Measurements from ENCODE around the gene HECTD1. TPM values are rescaled to one million over a fixed set of nuclear protein-coding genes. Genes with fewer than 3 reads are reported as not detected.

HECTD1 gene
- total and polyA plus RNA-seq, 9 of the 15 experiments (the other 6 are each of a cell fraction or from before 2014, with no cell fraction given) = 27.9 to 111 (median 78.1) TPM

DNA sequence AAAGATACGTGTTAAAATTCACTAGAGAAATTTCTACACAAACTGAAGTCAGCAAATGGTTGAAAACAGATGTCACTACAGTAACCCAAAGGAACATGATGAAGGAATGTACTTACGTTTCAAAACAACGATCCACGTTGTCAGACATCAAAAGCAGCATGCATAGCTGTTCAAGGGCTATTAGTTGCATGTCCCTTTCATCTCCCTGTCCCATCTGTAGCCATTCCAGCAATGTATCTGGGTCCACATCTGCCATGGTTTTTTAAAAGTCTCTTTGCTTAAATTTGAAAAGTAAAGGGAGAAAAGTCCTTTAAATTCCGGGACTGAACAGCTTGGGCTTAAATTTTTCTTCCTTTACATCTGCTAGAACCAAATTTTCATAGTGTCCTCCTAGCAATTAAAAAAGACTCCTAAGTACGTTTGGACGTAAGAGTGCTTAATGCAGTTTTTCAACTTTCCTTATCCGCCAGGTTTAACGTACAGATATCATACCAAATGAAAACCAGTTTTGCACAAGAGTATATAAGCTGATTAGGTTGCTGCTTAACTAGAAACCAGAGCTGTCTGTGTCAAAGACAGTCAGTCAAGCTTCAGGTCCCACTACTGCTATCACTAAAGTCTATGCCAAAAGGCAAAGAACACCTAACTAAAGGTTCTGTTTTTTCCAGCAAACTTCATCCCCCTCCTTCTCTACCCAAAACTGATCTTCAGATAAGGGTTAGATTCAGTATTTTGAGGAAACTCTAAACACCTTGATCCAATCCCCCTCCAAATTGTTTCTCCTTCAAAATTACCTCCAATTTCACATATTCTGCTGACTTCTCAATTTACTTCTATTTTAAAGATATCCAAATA, 1.7 kb downstream of the HECTD1 start:
- ChIA-PET POLR2A (interaction anchor here (0.7 to 1.6 kb wide), 8 partner anchors 9 to 167 kb away, joined by 3 to 4 read pairs (median 3); no protein-coding TSS in a partner anchor), CTCF (ENCODE audit: low intra/inter-chr PET ratio) (no interaction called here)
- Histone ChIP-seq H2AFZ (ENCODE audit: low read depth, low read length) (no peak overlapping the region), H3K4me2 (ENCODE audit: insufficient read depth, low read length) (peak overlapping the region; percentile 83), H3K79me2 (ENCODE audit: control insufficient read depth, insufficient read depth, low read length) (peaks cover 57% of the 10 kb centered on the region), H3K4me1 (replicated peaks in 1 of 2; ENCODE audit: control insufficient read depth in 2 of 2, insufficient read depth in 2 of 2, low read length in 2 of 2) (peaks cover 6 to 10% of the 10 kb centered on the region in 2 experiments; a peak in 4 of 5 replicates), H3K27ac (ENCODE audit: extremely low read depth, low read depth, low read length) (peak overlapping the region; percentile 99), H3K9ac (ENCODE audit: insufficient read depth in 1 of 2, low read depth in 2 of 2, low read length in 2 of 2) (peak overlapping the region; percentile 97 to 98; a peak in 3 of 4 replicates), H3K9me3 (replicated peaks; ENCODE audit: control insufficient read depth, insufficient read depth, low read depth, low read length) (no peaks in the 10 kb centered on the region), H4K20me1 (replicated peaks; ENCODE audit: control insufficient read depth, insufficient read depth, low read length) (peaks cover under 1% of the 10 kb centered on the region; the same call in 1 of the 2 replicates), H3K36me3 (ENCODE audit: control insufficient read depth, insufficient read depth, low read length) (peaks cover 33% of the 10 kb centered on the region), H3K9me1 (ENCODE audit: control insufficient read depth, insufficient read depth, low read length) (no peaks in the 10 kb centered on the region), H3K27me3 (ENCODE audit: control insufficient read depth in 2 of 2, insufficient read depth in 2 of 2, low read length in 2 of 2) (no peaks in the 10 kb centered on the region), H3K4me3 (peak overlapping the region; percentile 63)
- 0% methylated on average over 9 of the region's 9 CpGs for WGBS (ENCODE audit: insufficient coverage, low coverage, missing lambda C conversion rate)
- intact Hi-C loops (cut with micrococcal nuclease) = loop anchor here (5.0 kb wide), 2 partner anchors 36 to 151 kb away; no protein-coding TSS in a partner anchor
- peak; percentile 31 for ATAC-seq
- FAIRE-seq = peak; percentile 78
- peak in 3 of 4 experiments; percentile 10 to 57 (median 23) for DNase-seq (ENCODE audit: extremely low read depth in 1 of 4, low spot score in 3 of 4)
- in situ Hi-C loops (cut with MboI) = no loop called here
- TSS peak; percentile 62 for BruUV-seq (replicated peaks)
- TF ChIP-seq ZNF764 (CRISPR knock-in tag; IDR thresholded peaks at IDR 0.05; ENCODE audit: low read depth) (no peak), MAFG (tag; conservative IDR thresholded peaks at IDR 0.05) (peak; percentile 57), DDX20 (tag; IDR thresholded peaks at IDR 0.05; ENCODE audit: low read depth) (no peak), SRSF3 (IDR thresholded peaks at IDR 0.05; ENCODE audit: insufficient read depth, low read length) (no peak), ZNF282 (CRISPR knock-in tag; IDR thresholded peaks at IDR 0.05) (no peak), CREB3L1 (IDR thresholded peaks at IDR 0.05; ENCODE audit: borderline replicate concordance, low read depth) (no peak), LEF1 (IDR thresholded peaks at IDR 0.05) (peak; percentile 88), TCF3 (CRISPR knock-in tag; IDR thresholded peaks at IDR 0.05) (peak; percentile 16; the same call in 1 of the 2 replicates), L3MBTL2 (IDR thresholded peaks at IDR 0.05) (no peak), BRF1 (IDR thresholded peaks at IDR 0.05; ENCODE audit: borderline replicate concordance, extremely low read depth, insufficient read length) (no peak), EP400 (IDR thresholded peaks at IDR 0.05) (0 out of 2 replicates have a peak, but pooled peaks have one; percentile 15)
- TF ChIP-seq, protein P1, sequence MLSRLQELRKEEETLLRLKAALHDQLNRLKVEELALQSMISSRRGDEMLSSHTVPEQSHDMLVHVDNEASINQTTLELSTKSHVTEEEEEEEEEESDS (CRISPR knock-in tag; IDR thresholded peaks at IDR 0.05) = no peak
- TF ChIP-seq, protein P2, sequence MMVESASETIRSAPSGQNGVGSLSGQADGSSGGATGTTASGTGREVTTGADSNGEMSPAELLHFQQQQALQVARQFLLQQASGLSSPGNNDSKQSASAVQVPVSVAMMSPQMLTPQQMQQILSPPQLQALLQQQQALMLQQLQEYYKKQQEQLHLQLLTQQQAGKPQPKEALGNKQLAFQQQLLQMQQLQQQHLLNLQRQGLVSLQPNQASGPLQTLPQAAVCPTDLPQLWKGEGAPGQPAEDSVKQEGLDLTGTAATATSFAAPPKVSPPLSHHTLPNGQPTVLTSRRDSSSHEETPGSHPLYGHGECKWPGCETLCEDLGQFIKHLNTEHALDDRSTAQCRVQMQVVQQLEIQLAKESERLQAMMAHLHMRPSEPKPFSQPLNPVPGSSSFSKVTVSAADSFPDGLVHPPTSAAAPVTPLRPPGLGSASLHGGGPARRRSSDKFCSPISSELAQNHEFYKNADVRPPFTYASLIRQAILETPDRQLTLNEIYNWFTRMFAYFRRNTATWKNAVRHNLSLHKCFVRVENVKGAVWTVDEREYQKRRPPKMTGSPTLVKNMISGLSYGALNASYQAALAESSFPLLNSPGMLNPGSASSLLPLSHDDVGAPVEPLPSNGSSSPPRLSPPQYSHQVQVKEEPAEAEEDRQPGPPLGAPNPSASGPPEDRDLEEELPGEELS (CRISPR knock-in tag; IDR thresholded peaks at IDR 0.05; ENCODE audit: borderline replicate concordance) = no peak
- TF ChIP-seq, protein P3, sequence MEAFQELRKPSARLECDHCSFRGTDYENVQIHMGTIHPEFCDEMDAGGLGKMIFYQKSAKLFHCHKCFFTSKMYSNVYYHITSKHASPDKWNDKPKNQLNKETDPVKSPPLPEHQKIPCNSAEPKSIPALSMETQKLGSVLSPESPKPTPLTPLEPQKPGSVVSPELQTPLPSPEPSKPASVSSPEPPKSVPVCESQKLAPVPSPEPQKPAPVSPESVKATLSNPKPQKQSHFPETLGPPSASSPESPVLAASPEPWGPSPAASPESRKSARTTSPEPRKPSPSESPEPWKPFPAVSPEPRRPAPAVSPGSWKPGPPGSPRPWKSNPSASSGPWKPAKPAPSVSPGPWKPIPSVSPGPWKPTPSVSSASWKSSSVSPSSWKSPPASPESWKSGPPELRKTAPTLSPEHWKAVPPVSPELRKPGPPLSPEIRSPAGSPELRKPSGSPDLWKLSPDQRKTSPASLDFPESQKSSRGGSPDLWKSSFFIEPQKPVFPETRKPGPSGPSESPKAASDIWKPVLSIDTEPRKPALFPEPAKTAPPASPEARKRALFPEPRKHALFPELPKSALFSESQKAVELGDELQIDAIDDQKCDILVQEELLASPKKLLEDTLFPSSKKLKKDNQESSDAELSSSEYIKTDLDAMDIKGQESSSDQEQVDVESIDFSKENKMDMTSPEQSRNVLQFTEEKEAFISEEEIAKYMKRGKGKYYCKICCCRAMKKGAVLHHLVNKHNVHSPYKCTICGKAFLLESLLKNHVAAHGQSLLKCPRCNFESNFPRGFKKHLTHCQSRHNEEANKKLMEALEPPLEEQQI (IDR thresholded peaks at IDR 0.05) = no peak

Measured in K562 (cell line).